Mucosa of descending colon (tissue), 3 donors: Measurements from ENCODE around the gene HOXA1. TPM values are rescaled to one million over a fixed set of nuclear protein-coding genes. Genes with fewer than 3 reads are reported as not detected.

Experiments used
- ATAC-seq: fragments of 200-7000 bp; cut with Tn5 transposase; one replicate; pipeline ENCODE4 v1.9.1; 2020; ENCODE audit warnings: mild to moderate bottlenecking, moderate library complexity
- DNase-seq, 3 donors: peaks; one replicate each; pipeline ENCODE4 v3.0.0-alpha.2; 2020
- H3K36me3 ChIP-seq: fragments of 200-600 bp; one replicate; pipeline ENCODE4 v1.8.0; 2021; ENCODE audit warnings: low read depth, mild to moderate bottlenecking
- H3K4me1 ChIP-seq: fragments of 200-600 bp; one replicate; pipeline ENCODE4 v1.8.0; 2021; ENCODE audit warnings: low read depth, mild to moderate bottlenecking
- H3K4me3 ChIP-seq: fragments of 200-600 bp; one replicate; pipeline ENCODE4 v1.8.0; 2021; ENCODE audit warnings: mild to moderate bottlenecking
- H3K9me3 ChIP-seq: fragments of 200-600 bp; one replicate; pipeline ENCODE4 v1.8.0; 2021; ENCODE audit warnings: mild to moderate bottlenecking
- CTCF ChIP-seq: fragments of 200-600 bp; IDR thresholded peaks from one replicate; pipeline ENCODE4 v1.8.0; 2022; ENCODE audit warnings: antibody characterized with exemption, mild to moderate bottlenecking
- intact Hi-C, 2 donors: fragments of 100-400 bp; cut with DNase I in 1 of 2; cut with micrococcal nuclease in 1 of 2; formaldehyde crosslinking; loops; one replicate each; pipeline versions ENCODE4 v1.11.0 to v1.11.1; 2022; cut with DNase I, micrococcal nuclease
- total RNA-seq, 3 donors: library from RNA; stranded (reverse); fragmentation: NEBNext Ultra II Directional in 2 of 3; extraction: Animal tissue kit (Norgen Biotek cat#: 25700) in 2 of 3; gene quantifications; one replicate each; pipeline versions ENCODE4 v1.2.1 to v1.2.4, GENCODE V29; 2021 to 2023
- donor health status: DM: no; HTN: no; CAD: no; lungs with moderate emphysema.
- donor health status: DM: no; HTN: no; CAD: no.
- donor health status: DM: no; HTN: yes; CAD: no.

HOXA1 gene
- total RNA-seq, 3 donors from 2014 or later: 1.5 to 2.7 (median 2.1) TPM

- DNase-seq (no peak), ATAC-seq (no peak)
- intact Hi-C loops: no loop called here
- Histone ChIP-seq H3K4me1 (no peaks in the 10 kb centered on the region), H3K4me3 (no peak overlapping the region), H3K36me3 (no peaks in the 10 kb centered on the region), H3K9me3 (no peaks in the 10 kb centered on the region)
- TF ChIP-seq CTCF: no peak
Measured at GRCh38 chr7:27068259-27068658, 27.5 kb downstream of the HOXA1 start.

DNA sequence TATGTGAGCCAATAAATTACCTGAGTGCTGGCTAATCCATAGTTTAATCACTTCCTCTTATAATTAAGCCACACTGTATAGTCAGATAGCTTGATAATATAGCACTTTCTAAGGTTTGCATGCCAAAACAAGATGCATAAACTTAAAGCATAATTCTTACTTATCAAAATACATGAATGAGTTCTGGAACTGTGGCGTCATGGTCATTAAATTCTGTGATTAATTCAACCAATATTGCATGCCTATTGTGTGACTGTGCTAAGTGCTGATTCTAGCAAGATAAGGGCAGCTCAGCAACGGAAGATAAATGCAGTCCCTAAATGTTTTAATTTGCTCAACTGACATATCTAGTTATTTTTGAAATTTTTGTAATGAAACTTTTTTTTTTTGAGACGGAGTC lies 29.7 kb downstream of the HOXA1 start:
- TF ChIP-seq CTCF: no peak
- H3K36me3 ChIP-seq: no peaks in the 10 kb centered on the region
- intact Hi-C loops: no loop called here
- DNase-seq: no peak
- H3K9me3 ChIP-seq: no peaks in the 10 kb centered on the region
- H3K4me3 ChIP-seq: no peak overlapping the region
- no peak for ATAC-seq
- H3K4me1 ChIP-seq: no peaks in the 10 kb centered on the region

DNA sequence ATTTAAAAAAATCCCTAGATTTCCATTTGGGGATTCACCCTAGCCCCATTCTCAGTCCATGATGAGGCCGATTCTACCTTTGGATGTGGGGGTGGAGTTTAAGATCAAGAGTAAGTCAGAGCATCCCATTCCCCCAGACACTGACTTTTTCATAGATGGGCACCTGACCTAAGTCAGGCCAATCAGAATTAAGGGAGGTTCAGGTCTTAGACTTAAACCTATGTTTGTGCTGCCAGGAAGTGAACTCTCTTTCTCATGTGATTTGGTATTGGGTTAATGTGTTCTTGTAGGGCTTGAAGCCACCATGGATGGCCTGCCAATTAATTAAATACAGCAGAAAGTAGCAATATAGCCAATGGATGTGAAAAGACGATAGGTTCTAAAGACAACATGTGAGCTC lies 30.1 kb downstream of the HOXA1 start:
- TF ChIP-seq CTCF: no peak
- Histone ChIP-seq H3K4me1 (no peaks in the 10 kb centered on the region), H3K36me3 (no peaks in the 10 kb centered on the region), H3K4me3 (no peak overlapping the region), H3K9me3 (no peaks in the 10 kb centered on the region)
- intact Hi-C loops: no loop called here
- ATAC-seq (no peak), DNase-seq (no peak)

- intact Hi-C loops: no loop called here
- H3K4me1 ChIP-seq: no peaks in the 10 kb centered on the region
Measured at GRCh38 chr7:27064661-27065060, 31.1 kb downstream of the HOXA1 start.

GRCh38 chr7:27064159-27064558 lies 31.6 kb downstream of the HOXA1 start:
- no peaks in the 10 kb centered on the region for H3K36me3 ChIP-seq
- DNase-seq: no peak
- H3K4me1 ChIP-seq: no peaks in the 10 kb centered on the region
- no peaks in the 10 kb centered on the region for H3K9me3 ChIP-seq
- intact Hi-C loops: no loop called here
- no peak for TF ChIP-seq CTCF
- H3K4me3 ChIP-seq: no peak overlapping the region
- no peak for ATAC-seq

More at GRCh38 chr7:27064661-27065060, 31.1 kb downstream of the HOXA1 start:
- DNase-seq (no peak), ATAC-seq (no peak)
- Histone ChIP-seq H3K9me3 (no peaks in the 10 kb centered on the region), H3K36me3 (no peaks in the 10 kb centered on the region), H3K4me3 (no peak overlapping the region)
- no peak for TF ChIP-seq CTCF

- no peak for ATAC-seq
Measured at GRCh38 chr7:27062946-27063345, 32.9 kb downstream of the HOXA1 start.

More at GRCh38 chr7:27062946-27063345, 32.9 kb downstream of the HOXA1 start:
- intact Hi-C loops: no loop called here
- H3K36me3 ChIP-seq: no peaks in the 10 kb centered on the region
- H3K9me3 ChIP-seq: no peaks in the 10 kb centered on the region
- H3K4me3 ChIP-seq: no peak overlapping the region
- DNase-seq: no peak
- TF ChIP-seq CTCF: no peak
- H3K4me1 ChIP-seq: no peaks in the 10 kb centered on the region
